OCI-LY7 (cell line): ENCODE measurements around the gene KRTAP5-3. TPM values are rescaled to one million over a fixed set of nuclear protein-coding genes. Genes with fewer than 3 reads are reported as not detected.

ENCODE experiments used
- BruUV-seq: library from RNA; stranded (reverse); fragments of 400-500 nt; replicated peaks from 2 replicates; lab custom pipeline; 2021; lab: Mats Ljungman, UMichigan
- CTCF ChIA-PET: fragments of 300-600 bp; sonication (Branson Sonifier 250); formaldehyde crosslinking; loops from one replicate; lab custom pipeline; 2022; ENCODE audit warnings: antibody characterized with exemption; ENCODE audit not compliant: unreplicated experiment; lab: Charles Lee
- POLR2A ChIA-PET: fragments of 300-600 bp; sonication (Branson Sonifier 250); formaldehyde crosslinking; loops from one replicate; lab custom pipeline; 2022; ENCODE audit warnings: antibody characterized with exemption; lab: Charles Lee
- DNase-seq: peaks from one replicate; pipeline ENCODE4 v3.0.0-alpha.2; 2015; ENCODE audit warnings: low spot score
- H2AFZ ChIP-seq: fragments of 200-600 bp; sonication (generic), shearing (Covaris generic); 2 replicates; pipeline ENCODE4 v1.6.1; 2014; ENCODE audit warnings: mild to moderate bottlenecking, antibody characterized with exemption, low read length, moderate library complexity
- H3K27ac ChIP-seq: fragments of 200-600 bp; sonication (generic); 2 replicates; pipeline ENCODE4 v1.5.1; 2014; ENCODE audit warnings: mixed run types, low read depth, mild to moderate bottlenecking, moderate library complexity, low read length, inconsistent platforms; ENCODE audit not compliant: poor library complexity, severe bottlenecking
- H3K36me3 ChIP-seq: fragments of 200-600 bp; sonication (generic); 2 replicates; pipeline ENCODE4 v1.6.1; 2014; ENCODE audit warnings: mild to moderate bottlenecking, antibody characterized with exemption, low read length, moderate library complexity, mixed read lengths; ENCODE audit not compliant: insufficient read depth
- H3K4me1 ChIP-seq: fragments of 200-600 bp; sonication (generic); 2 replicates; pipeline ENCODE4 v1.5.1; 2014; ENCODE audit warnings: mild to moderate bottlenecking, low read length; ENCODE audit not compliant: insufficient read depth, poor library complexity, severe bottlenecking
- H3K4me2 ChIP-seq: fragments of 200-600 bp; sonication (generic); 2 replicates; pipeline ENCODE4 v1.6.1; 2014; ENCODE audit warnings: mild to moderate bottlenecking, low read length
- H3K4me3 ChIP-seq: fragments of 200-600 bp; sonication (generic); 2 replicates; pipeline ENCODE4 v1.5.1; 2014; ENCODE audit warnings: mild to moderate bottlenecking, low read depth, low read length; ENCODE audit not compliant: poor library complexity, severe bottlenecking
- H3K79me2 ChIP-seq: fragments of 200-600 bp; sonication (generic); 2 replicates; pipeline ENCODE4 v1.6.1; 2016; ENCODE audit warnings: low read depth, mild to moderate bottlenecking, low read length, moderate library complexity, mixed read lengths; ENCODE audit not compliant: insufficient read depth
- H3K9me2 ChIP-seq: fragments of 200-600 bp; sonication (generic); 2 replicates; pipeline ENCODE4 v1.6.1; 2016; ENCODE audit warnings: mild to moderate bottlenecking, low read length, mixed read lengths; ENCODE audit not compliant: insufficient read depth
- H3K9me3 ChIP-seq: fragments of 200-600 bp; sonication (generic); 2 replicates; pipeline ENCODE4 v1.6.1; 2014; ENCODE audit warnings: mild to moderate bottlenecking, mixed run types, low read length, mixed read lengths
- H4K20me1 ChIP-seq: fragments of 200-600 bp; sonication (generic); 2 replicates; pipeline ENCODE4 v1.6.1; 2014; ENCODE audit warnings: mild to moderate bottlenecking, antibody characterized with exemption, low read length, moderate library complexity, mixed read lengths; ENCODE audit not compliant: insufficient read depth
- CTCF ChIP-seq: fragments of 200-600 bp; sonication (generic); conservative IDR thresholded peaks from 2 replicates; pipeline ENCODE4 v1.5.1; 2014; ENCODE audit warnings: mild to moderate bottlenecking, antibody characterized with exemption, low read length, moderate library complexity, mixed read lengths
- EZH2phosphoT487 ChIP-seq: fragments of 200-600 bp; sonication (generic); IDR thresholded peaks from 2 replicates; pipeline ENCODE4 v1.6.1; 2018; ENCODE audit warnings: low read depth, borderline replicate concordance, mild to moderate bottlenecking, mixed run types, antibody characterized with exemption, low read length, moderate library complexity, mixed read lengths
- intact Hi-C: fragments of 100-400 bp; cut with micrococcal nuclease; formaldehyde crosslinking; loops from one replicate; pipeline ENCODE4 v1.10.0; 2022; ENCODE audit not compliant: unreplicated experiment
- total RNA-seq, 2 experiments: library from RNA; depleted of rRNA in 1 of 2; stranded (reverse); fragments of >200 nt in 1 of 2; shearing (Covaris generic) in 1 of 2; gene quantifications; 2 replicates each; pipeline ENCODE4 v1.2.3, GENCODE V29; 2014 to 2022

The KRTAP5-3 gene
- total RNA-seq, 2 experiments from 2014 or later: not detected

GRCh38 chr11:1645357-1645821 is 37.1 kb upstream of the KRTAP5-3 start:
- intact Hi-C loops: no loop called here
- Histone ChIP-seq H3K9me3 (no peaks in the 10 kb centered on the region), H3K4me3 (no peak overlapping the region), H3K27ac (no peak overlapping the region), H3K9me2 (no peaks in the 10 kb centered on the region), H3K36me3 (no peaks in the 10 kb centered on the region), H3K4me1 (no peaks in the 10 kb centered on the region), H4K20me1 (no peaks in the 10 kb centered on the region), H3K4me2 (no peak overlapping the region), H2AFZ (no peak overlapping the region), H3K79me2 (no peaks in the 10 kb centered on the region)
- no TSS peak for BruUV-seq
- ChIA-PET POLR2A (no interaction called here), CTCF (no interaction called here)
- TF ChIP-seq EZH2phosphoT487 (no peak), CTCF (no peak)
- DNase-seq: no peak

- H2AFZ ChIP-seq: no peak overlapping the region
- H3K4me2 ChIP-seq: no peak overlapping the region
- H3K9me3 ChIP-seq: no peaks in the 10 kb centered on the region
- TF ChIP-seq CTCF (no peak), EZH2phosphoT487 (no peak)
- no peak overlapping the region for H3K4me3 ChIP-seq
- DNase-seq: no peak
- POLR2A ChIA-PET: no interaction called here
- no peaks in the 10 kb centered on the region for H3K4me1 ChIP-seq
- H3K9me2 ChIP-seq: no peaks in the 10 kb centered on the region
- no peaks in the 10 kb centered on the region for H3K79me2 ChIP-seq
- no TSS peak for BruUV-seq
- no peaks in the 10 kb centered on the region for H4K20me1 ChIP-seq
- CTCF ChIA-PET: interaction anchor here (0.6 kb wide), 1 partner anchor 8 kb away, joined by 4 read pairs; no protein-coding TSS in a partner anchor
- no peaks in the 10 kb centered on the region for H3K36me3 ChIP-seq
- intact Hi-C loops: no loop called here
- no peak overlapping the region for H3K27ac ChIP-seq
These were observed 36.5 kb upstream of the KRTAP5-3 start for GRCh38 chr11:1644601-1645356.

GRCh38 chr11:1643146-1643690 is 35.0 kb upstream of the KRTAP5-3 start:
- POLR2A ChIA-PET: no interaction called here
- intact Hi-C loops: no loop called here
- Histone ChIP-seq H3K4me2 (no peak overlapping the region), H3K36me3 (no peaks in the 10 kb centered on the region), H3K79me2 (no peaks in the 10 kb centered on the region), H3K4me3 (no peak overlapping the region), H3K27ac (no peak overlapping the region), H2AFZ (no peak overlapping the region), H3K4me1 (no peaks in the 10 kb centered on the region), H4K20me1 (no peaks in the 10 kb centered on the region), H3K9me2 (no peaks in the 10 kb centered on the region), H3K9me3 (no peaks in the 10 kb centered on the region)
- BruUV-seq: no TSS peak
- DNase-seq: no peak
- CTCF ChIA-PET: no interaction called here
- TF ChIP-seq EZH2phosphoT487 (no peak), CTCF (no peak)
